T-helper 1 cell treated with Interleukin-12 subunit alpha and Interleukin-12 subunit beta and Interleukin-4 antibody, amounts not matched to agents 30 μg/mL and 1 μg/mL, for 36 hours (primary cell): ENCODE results near the gene PLBD1.

Experiments
- H3K27ac Mint-ChIP-seq: one replicate; pipeline ENCODE4 v1.8.0; 2021; ENCODE audit warnings: mild to moderate bottlenecking, mixed read lengths
- H3K27me3 Mint-ChIP-seq: one replicate; pipeline ENCODE4 v1.8.0; 2021; ENCODE audit warnings: low read depth, mixed read lengths
- H3K36me3 Mint-ChIP-seq: one replicate; pipeline ENCODE4 v1.8.0; 2021; ENCODE audit warnings: low read depth, mixed read lengths
- H3K4me1 Mint-ChIP-seq: one replicate; pipeline ENCODE4 v1.8.0; 2021; ENCODE audit warnings: low read depth, mixed read lengths
- H3K4me3 Mint-ChIP-seq: one replicate; pipeline ENCODE4 v1.8.0; 2021; ENCODE audit warnings: mild to moderate bottlenecking, moderate library complexity, mixed read lengths
- H3K9me3 Mint-ChIP-seq: one replicate; pipeline ENCODE4 v1.8.0; 2021; ENCODE audit warnings: mixed read lengths

The PLBD1 gene

GRCh38 chr12:14495326-14495725 is 72.4 kb downstream of the PLBD1 start:
- H3K4me3 Mint-ChIP-seq = no peak overlapping the region
- peaks cover 5% of the 10 kb centered on the region for H3K4me1 Mint-ChIP-seq
- H3K9me3 Mint-ChIP-seq = no peaks in the 10 kb centered on the region
- peaks cover 73% of the 10 kb centered on the region for H3K36me3 Mint-ChIP-seq
- no peaks in the 10 kb centered on the region for H3K27me3 Mint-ChIP-seq
- H3K27ac Mint-ChIP-seq = no peak overlapping the region

DNA sequence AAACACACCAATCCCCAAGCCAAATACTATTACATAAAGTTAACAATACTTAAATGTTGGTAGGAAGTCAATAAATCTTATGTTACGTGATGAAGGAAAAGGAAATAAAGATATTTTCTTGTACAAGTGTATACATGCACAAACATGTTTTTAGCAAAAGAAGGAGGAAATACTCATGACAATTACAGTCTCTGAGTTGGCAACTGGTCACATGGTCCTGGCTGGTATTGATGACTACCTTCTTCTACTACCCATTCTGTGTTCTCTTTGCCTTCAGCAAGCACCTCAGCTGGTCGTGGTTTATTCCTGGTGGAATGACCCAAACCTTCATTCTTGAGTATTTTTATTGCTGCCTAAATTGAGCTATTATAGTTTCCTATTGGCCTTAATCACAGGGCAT is 84.8 kb downstream of the PLBD1 start:
- H3K27me3 Mint-ChIP-seq = no peaks in the 10 kb centered on the region
- peaks cover 72% of the 10 kb centered on the region for H3K36me3 Mint-ChIP-seq
- H3K4me3 Mint-ChIP-seq = no peak overlapping the region
- no peaks in the 10 kb centered on the region for H3K9me3 Mint-ChIP-seq
- H3K4me1 Mint-ChIP-seq = no peaks in the 10 kb centered on the region
- no peak overlapping the region for H3K27ac Mint-ChIP-seq

GRCh38 chr12:14482361-14482760 is 85.3 kb downstream of the PLBD1 start:
- no peak overlapping the region for H3K27ac Mint-ChIP-seq
- no peaks in the 10 kb centered on the region for H3K4me1 Mint-ChIP-seq
- peaks cover 72% of the 10 kb centered on the region for H3K36me3 Mint-ChIP-seq

GRCh38 chr12:14481201-14481600 is 86.5 kb downstream of the PLBD1 start:
- Mint-ChIP-seq H3K4me3 (no peak overlapping the region), H3K36me3 (peaks cover 65% of the 10 kb centered on the region)

More at GRCh38 chr12:14482361-14482760, 85.3 kb downstream of the PLBD1 start:
- Mint-ChIP-seq H3K9me3 (no peaks in the 10 kb centered on the region), H3K27me3 (no peaks in the 10 kb centered on the region), H3K4me3 (no peak overlapping the region)

DNA sequence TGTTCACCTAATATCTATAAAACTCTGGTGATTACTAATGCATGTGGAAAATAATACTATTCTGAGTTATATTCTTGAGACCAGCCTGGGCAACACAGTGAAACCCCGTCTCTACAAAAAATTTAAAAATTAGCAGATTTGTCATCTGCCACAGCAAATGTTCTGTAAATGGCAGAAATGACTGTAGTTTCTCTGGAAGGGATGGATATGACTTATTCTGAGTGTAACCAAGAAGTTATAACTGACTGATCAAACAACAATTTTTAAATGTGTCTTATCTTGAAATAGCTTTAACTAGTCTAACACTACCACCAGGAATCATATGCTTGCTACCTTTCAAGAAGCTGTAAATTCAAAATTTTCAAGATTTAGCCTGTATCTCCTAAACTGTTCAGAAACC is 88.7 kb downstream of the PLBD1 start:
- Mint-ChIP-seq H3K9me3 (peaks cover 5% of the 10 kb centered on the region), H3K4me3 (no peak overlapping the region), H3K27ac (no peak overlapping the region)

More at GRCh38 chr12:14481201-14481600, 86.5 kb downstream of the PLBD1 start:
- no peaks in the 10 kb centered on the region for H3K27me3 Mint-ChIP-seq
- no peak overlapping the region for H3K27ac Mint-ChIP-seq
- no peaks in the 10 kb centered on the region for H3K4me1 Mint-ChIP-seq
- H3K9me3 Mint-ChIP-seq = no peaks in the 10 kb centered on the region

DNA sequence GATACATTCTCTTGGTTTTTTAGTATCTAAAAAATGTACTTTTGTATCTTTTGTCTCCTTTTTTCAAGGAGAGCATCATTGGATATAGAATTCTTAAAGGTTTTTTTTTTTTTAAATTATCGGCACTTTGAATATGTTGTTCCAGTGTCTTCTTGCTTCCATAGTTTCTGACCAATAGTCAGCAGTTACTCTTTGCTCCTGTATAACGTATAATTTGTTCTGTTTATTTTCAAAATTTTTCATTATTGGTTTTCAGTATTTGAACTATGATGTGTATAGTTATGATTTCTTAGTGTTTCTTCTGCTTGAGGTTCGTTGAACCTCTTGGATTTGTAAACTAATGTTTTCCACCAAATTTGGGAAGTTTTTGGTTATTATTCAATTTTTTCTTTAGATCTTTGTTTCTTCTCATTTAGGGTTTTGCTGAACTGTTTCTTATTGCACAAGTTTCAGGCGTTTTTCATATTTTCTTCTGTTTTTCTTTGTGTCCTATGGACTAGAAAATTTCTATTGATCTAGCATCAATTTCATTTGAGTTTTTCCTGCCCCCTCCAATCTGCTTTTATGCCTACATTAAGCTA is 93.9 kb downstream of the PLBD1 start:
- Mint-ChIP-seq H3K27me3 (no peaks in the 10 kb centered on the region), H3K9me3 (peaks cover 41% of the 10 kb centered on the region), H3K36me3 (peaks cover 78% of the 10 kb centered on the region), H3K4me3 (no peak overlapping the region), H3K4me1 (no peaks in the 10 kb centered on the region), H3K27ac (no peak overlapping the region)

More for the DNA sequence above, 88.7 kb downstream of the PLBD1 start:
- Mint-ChIP-seq H3K27me3 (no peaks in the 10 kb centered on the region), H3K36me3 (peaks cover 68% of the 10 kb centered on the region), H3K4me1 (no peaks in the 10 kb centered on the region)

DNA sequence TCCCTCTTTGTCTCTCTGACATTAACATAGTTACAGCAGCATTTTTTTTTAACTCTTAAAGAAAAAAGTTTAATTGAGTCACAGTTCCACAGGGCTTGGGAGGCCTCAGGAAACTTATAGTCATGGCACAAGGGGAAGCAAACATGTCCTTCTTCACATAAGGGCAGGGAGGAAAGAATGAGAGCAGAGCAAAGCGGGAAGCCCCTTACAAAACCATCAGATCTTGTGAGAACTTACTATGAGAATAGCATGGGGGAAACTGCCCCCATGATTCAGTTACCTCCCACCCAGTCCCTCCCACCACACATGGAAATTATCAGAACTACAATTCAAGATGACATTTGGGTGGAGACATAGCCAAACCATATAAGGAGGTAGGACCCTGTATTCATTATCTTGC is 96.2 kb downstream of the PLBD1 start:
- peaks cover 44% of the 10 kb centered on the region for H3K9me3 Mint-ChIP-seq
- no peaks in the 10 kb centered on the region for H3K27me3 Mint-ChIP-seq
- H3K4me3 Mint-ChIP-seq = no peak overlapping the region
- H3K36me3 Mint-ChIP-seq = peaks cover 77% of the 10 kb centered on the region
- no peak overlapping the region for H3K27ac Mint-ChIP-seq
- no peaks in the 10 kb centered on the region for H3K4me1 Mint-ChIP-seq

- H3K4me1 Mint-ChIP-seq = peaks cover 13% of the 10 kb centered on the region
- H3K27me3 Mint-ChIP-seq = no peaks in the 10 kb centered on the region
- H3K4me3 Mint-ChIP-seq = no peak overlapping the region
- H3K9me3 Mint-ChIP-seq = no peaks in the 10 kb centered on the region
- H3K36me3 Mint-ChIP-seq = peaks cover 42% of the 10 kb centered on the region
- H3K27ac Mint-ChIP-seq = peak overlapping the region; percentile 61
These were observed 107.4 kb downstream of the PLBD1 start for GRCh38 chr12:14460212-14460841.

DNA sequence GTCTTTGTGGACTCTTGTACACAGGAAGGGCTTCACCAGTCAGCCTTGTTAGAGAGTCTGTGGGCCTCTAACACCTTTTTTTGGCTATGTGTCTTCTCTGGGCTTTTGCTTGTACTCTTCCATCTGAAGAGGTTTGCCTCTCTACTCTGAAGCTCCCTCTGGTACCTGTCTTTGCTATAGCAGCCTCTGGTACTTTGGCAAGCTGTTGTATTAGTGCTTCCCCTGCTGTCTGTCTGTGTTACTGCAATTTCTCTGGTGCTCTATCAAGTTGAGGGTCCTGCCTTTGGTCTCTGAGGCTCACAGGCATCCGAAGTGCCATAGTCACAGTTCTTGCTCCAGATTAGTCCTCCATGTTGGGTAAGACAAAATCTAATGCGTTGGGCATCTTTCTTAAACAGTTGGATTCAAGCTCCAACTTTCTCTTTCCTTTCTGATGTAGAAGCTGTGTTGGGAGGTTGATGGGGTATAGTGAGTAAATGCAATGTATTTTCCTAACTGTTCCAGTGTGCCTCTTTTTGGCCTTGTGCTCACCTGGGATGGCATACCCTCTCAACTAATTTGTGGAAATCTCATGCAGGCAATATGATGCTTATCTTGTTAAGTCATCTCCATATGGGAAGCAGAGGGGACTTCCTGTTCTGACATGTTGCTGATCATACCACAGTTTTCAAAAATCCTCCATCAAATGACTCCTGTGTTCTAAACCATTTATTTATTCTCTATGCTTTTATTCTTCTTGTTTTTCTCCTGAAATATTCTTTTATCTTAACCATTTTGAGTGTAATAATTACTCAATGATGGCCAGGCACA is 113.4 kb downstream of the PLBD1 start:
- Mint-ChIP-seq H3K27ac (peak overlapping the region; percentile 71), H3K36me3 (peaks cover 54% of the 10 kb centered on the region), H3K27me3 (no peaks in the 10 kb centered on the region), H3K4me1 (peaks cover 41% of the 10 kb centered on the region), H3K4me3 (peak overlapping the region; percentile 56), H3K9me3 (no peaks in the 10 kb centered on the region)
